Measurements from ENCODE around the gene MAGOH.

MAGOH gene

DNA sequence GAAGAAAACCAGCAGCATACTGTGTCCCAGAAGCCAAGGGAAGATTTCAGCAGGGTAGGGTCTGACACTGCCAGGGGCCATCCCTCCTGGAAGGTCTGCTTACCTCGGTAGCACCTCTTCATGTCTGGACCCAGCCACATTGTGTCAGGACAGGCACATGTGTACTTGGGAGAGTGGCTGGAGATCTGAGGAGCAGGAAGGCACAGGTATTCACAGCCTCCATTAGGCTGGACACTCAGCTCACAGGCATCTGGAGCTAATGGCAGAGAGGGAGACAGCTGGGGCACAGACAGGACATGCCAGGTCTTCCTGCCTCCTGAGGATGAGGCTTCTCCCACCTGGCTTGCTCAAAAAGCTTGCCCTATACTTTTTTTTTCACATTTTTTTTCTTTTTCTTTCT is 19.9 kb upstream of the MAGOH start:
- TF ChIP-seq, protein P1, sequence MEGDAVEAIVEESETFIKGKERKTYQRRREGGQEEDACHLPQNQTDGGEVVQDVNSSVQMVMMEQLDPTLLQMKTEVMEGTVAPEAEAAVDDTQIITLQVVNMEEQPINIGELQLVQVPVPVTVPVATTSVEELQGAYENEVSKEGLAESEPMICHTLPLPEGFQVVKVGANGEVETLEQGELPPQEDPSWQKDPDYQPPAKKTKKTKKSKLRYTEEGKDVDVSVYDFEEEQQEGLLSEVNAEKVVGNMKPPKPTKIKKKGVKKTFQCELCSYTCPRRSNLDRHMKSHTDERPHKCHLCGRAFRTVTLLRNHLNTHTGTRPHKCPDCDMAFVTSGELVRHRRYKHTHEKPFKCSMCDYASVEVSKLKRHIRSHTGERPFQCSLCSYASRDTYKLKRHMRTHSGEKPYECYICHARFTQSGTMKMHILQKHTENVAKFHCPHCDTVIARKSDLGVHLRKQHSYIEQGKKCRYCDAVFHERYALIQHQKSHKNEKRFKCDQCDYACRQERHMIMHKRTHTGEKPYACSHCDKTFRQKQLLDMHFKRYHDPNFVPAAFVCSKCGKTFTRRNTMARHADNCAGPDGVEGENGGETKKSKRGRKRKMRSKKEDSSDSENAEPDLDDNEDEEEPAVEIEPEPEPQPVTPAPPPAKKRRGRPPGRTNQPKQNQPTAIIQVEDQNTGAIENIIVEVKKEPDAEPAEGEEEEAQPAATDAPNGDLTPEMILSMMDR (IDR thresholded peaks at IDR 0.05; ENCODE audit: low read depth, low read length) = no peak

DNA sequence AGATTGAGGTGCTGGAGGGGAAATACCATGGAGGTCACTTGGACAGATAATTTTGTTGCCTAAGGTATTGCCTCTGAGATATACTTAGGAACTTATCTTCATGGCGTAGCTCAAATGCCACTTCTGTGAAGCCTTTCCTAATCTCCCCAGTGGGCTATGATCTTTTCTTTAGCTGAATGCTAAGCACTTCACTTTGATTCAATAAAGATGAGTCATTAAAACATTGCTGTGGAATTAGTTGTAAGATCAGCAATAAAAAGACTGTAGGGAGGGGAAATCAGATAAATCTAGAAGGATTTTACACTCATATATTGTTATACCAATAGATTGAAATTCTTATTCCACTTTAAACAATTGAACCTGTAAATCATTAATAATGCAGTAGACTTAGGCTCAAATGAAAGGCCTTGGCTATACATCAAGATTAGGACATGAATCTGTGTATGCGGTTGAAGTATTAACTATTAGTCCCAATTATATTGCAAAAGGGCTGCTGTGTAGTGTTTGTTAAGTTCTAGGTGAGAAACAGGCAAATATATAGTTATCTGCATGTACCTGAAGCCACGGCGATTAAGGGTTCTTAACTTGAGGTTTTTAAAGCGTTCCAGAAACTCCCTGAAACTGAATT is 19.2 kb upstream of the MAGOH start:
- no peak overlapping the region for H3K4me3 ChIP-seq (ENCODE audit: low read depth, low read length)
- TF ChIP-seq, protein P1 (IDR thresholded peaks at IDR 0.05; ENCODE audit: low read depth, low read length) = no peak

More for the DNA sequence above, 19.9 kb upstream of the MAGOH start:
- no peak overlapping the region for H3K4me3 ChIP-seq (ENCODE audit: low read depth, low read length)

DNA sequence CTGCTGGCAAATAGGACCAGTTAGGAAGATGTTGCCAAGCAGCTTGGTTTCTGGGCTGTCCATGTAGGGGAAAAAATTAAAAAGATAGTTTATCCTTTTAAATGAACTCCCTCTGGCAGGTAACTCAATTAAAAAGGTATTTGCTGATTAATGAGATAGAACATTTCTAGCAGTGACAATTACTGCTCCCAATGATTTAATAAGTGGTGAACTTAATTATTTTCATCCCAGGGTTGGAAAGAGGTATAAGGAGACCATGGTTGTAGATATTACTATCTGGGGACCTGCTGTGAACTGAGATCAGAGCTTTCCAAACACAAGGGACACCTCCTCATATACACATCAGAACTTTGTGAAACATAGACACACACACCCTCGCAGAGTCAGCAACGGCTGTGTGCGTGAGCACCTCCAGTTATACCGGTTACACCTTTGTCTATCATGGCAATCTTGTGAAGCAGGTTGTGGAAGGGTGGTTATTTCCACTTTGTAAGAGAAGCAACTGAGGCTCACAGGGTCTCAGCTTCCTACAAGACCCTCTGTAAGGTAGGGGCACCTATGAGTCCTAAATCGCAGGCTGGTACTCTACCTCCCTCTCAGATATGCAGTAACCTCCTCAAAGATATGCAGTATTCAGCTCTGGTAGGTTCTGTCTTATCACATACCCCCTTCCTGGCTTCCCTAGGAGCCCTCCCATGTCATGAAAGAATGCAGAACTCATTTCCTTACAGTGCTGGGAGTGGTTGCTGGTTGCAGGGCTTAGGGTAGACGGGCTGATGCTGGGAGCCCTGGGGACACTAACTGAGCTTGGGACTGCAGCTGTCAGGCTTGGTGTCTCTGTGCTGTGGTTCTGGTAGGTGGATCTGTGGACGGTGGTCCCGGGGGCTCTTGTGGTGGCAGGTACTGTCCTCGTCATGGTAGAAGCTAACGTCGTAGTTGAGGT is 18.5 kb upstream of the MAGOH start:
- TF ChIP-seq, protein P1 (IDR thresholded peaks at IDR 0.05; ENCODE audit: low read depth, low read length) = no peak

DNA sequence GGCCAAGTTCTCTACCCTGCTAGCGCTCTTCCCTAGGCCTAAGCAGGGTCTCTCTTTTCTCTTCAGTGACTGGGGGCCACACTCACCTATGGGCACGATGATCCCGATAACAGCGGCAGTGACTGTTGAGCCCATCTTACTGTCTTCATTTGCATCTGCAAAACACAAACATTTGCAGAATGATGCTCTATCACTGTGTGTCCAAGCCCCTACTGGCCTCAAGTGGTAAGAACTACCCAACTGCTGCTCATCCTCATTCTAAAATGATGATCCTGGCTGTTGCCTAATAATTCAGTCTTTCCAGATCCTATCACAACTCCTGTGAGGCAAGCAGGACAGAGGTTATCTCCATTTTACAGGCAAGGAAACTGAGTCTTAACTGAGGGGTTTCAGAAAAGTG is 16.7 kb upstream of the MAGOH start:
- H3K4me3 ChIP-seq (ENCODE audit: low read depth, low read length) = no peak overlapping the region
- TF ChIP-seq, protein P1 (IDR thresholded peaks at IDR 0.05; ENCODE audit: low read depth, low read length) = 0 out of 2 replicates have a peak, but pooled peaks have one; percentile 16

More for the DNA sequence above, 18.5 kb upstream of the MAGOH start:
- H3K4me3 ChIP-seq (ENCODE audit: low read depth, low read length) = no peak overlapping the region

DNA sequence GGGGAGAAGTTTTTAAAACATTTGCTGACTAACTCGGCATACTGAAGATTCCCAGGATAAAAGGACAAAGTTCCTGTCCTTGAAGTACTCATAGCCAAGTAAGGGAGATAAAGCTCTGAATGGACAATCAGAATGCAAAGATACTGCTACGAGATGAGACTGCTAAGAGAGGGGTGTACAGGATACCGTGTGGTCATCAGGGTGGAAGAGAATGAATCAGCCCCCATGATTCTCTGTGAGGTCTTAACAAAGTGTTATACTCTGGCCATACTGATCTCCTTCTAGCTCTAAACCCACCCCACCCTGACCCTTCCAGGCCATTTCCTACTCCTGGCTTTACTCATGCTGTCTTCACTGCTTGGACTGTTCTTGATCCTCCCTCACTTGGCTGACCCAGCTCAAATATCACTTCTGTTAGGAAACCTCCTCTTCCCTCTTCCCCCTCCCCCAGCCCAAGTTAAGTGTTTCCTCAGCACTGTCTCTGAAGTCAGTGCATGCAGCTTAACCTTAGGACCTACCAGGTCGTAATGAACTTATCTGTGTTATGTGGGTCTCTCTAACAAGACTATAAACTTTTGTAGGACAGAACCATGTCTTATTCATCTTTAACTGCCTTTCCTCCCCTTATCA is 15.8 kb upstream of the MAGOH start:
- TF ChIP-seq, protein P1 (IDR thresholded peaks at IDR 0.05; ENCODE audit: low read depth, low read length) = no peak
- no peak overlapping the region for H3K4me3 ChIP-seq (ENCODE audit: low read depth, low read length)

DNA sequence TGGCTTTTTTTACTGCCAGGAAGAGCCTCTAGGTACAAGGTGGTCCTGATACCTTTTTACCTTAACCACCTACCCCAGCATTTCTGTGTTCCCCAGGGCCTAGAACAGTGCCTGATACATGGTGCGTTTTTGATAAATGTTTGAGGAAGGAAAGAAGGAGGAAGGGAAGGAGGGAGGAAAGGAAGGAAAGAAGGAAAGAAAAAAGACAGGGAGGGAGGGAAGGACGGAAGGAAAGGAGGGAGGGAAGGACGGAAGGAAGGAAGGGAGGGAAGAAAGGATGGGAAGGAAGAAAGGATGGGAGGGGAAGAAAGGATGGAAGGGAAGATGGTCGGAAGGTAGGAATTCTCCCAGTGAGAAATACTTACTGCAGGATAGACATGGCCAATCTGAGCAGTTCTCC is 12.0 kb upstream of the MAGOH start:
- H3K4me3 ChIP-seq (ENCODE audit: low read depth, low read length) = no peak overlapping the region
- TF ChIP-seq, protein P1 (IDR thresholded peaks at IDR 0.05; ENCODE audit: low read depth, low read length) = no peak

All from WI38 (cell line).